ENCODE results near the gene IQGAP1. TPM values are rescaled to one million over a fixed set of nuclear protein-coding genes. Genes with fewer than 3 reads are reported as not detected.
A peak's percentile ranks its signal among the peaks of the same experiment; 100 is the strongest.

IQGAP1 gene
- total and polyA plus RNA-seq, 9 donors, result 61.9 to 107 (median 74.7) TPM

- 89% methylated on average over 4 of the region's 8 CpGs for WGBS (ENCODE audit: insufficient coverage)
Observed at GRCh38 chr15:90478846-90479481, 90.9 kb downstream of the IQGAP1 start.

GRCh38 chr15:90479656-90480055 is 91.6 kb downstream of the IQGAP1 start:
- Histone ChIP-seq H3K4me3 (ENCODE audit: low read length) (no peak overlapping the region), H3K4me1 (ENCODE audit: control insufficient read depth, insufficient read depth, low read length) (no peaks in the 10 kb centered on the region), H3K9me3 (replicated peaks; ENCODE audit: control insufficient read depth, low read depth, low read length) (no peaks in the 10 kb centered on the region), H3K27ac (ENCODE audit: low read length) (no peak overlapping the region), H3K36me3 (ENCODE audit: control insufficient read depth, insufficient read depth, low read length) (peaks cover 71% of the 10 kb centered on the region), H3K27me3 (ENCODE audit: control insufficient read depth, insufficient read depth, low read length) (no peaks in the 10 kb centered on the region)
- 100% methylated on average over 3 of the region's 5 CpGs for WGBS (ENCODE audit: insufficient coverage)
- no peak for DNase-seq

More at GRCh38 chr15:90478846-90479481, 90.9 kb downstream of the IQGAP1 start:
- Histone ChIP-seq H3K9me3 (replicated peaks; ENCODE audit: control insufficient read depth, low read depth, low read length) (no peaks in the 10 kb centered on the region), H3K4me3 (ENCODE audit: low read length) (no peak overlapping the region), H3K36me3 (ENCODE audit: control insufficient read depth, insufficient read depth, low read length) (peaks cover 71% of the 10 kb centered on the region), H3K4me1 (ENCODE audit: control insufficient read depth, insufficient read depth, low read length) (no peaks in the 10 kb centered on the region), H3K27ac (ENCODE audit: low read length) (no peak overlapping the region), H3K27me3 (ENCODE audit: control insufficient read depth, insufficient read depth, low read length) (no peaks in the 10 kb centered on the region)
- DNase-seq, result no peak

DNA sequence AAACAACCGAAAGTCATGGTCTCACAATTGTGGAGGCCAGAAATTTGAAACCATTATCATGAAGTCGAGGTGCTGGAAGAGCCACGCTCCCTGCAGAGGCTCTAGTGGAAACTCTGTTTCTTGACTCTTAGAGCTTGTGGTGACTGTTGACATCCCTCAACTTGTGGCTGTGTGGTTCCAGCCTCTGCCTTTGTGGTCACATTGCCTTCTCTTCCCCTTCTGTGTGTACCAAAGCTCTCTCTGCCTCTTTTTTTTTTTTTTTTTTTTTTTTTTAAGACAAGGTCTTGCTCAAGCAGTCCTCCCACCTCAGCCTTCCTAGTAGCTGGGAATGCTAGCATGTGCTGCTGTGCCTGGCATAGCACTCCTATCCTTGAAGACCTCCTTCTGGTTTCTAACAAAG is 93.0 kb downstream of the IQGAP1 start:
- H3K36me3 ChIP-seq (ENCODE audit: control insufficient read depth, insufficient read depth, low read length), result peaks cover 72% of the 10 kb centered on the region
- DNase-seq, result no peak
- no peaks in the 10 kb centered on the region for H3K4me1 ChIP-seq (ENCODE audit: control insufficient read depth, insufficient read depth, low read length)
- H3K27ac ChIP-seq (ENCODE audit: low read length), result no peak overlapping the region
- WGBS (ENCODE audit: insufficient coverage), result 55% methylated on average over 3 of the region's 3 CpGs
- no peaks in the 10 kb centered on the region for H3K27me3 ChIP-seq (ENCODE audit: control insufficient read depth, insufficient read depth, low read length)
- H3K9me3 ChIP-seq (replicated peaks; ENCODE audit: control insufficient read depth, low read depth, low read length), result no peaks in the 10 kb centered on the region
- no peak overlapping the region for H3K4me3 ChIP-seq (ENCODE audit: low read length)

DNA sequence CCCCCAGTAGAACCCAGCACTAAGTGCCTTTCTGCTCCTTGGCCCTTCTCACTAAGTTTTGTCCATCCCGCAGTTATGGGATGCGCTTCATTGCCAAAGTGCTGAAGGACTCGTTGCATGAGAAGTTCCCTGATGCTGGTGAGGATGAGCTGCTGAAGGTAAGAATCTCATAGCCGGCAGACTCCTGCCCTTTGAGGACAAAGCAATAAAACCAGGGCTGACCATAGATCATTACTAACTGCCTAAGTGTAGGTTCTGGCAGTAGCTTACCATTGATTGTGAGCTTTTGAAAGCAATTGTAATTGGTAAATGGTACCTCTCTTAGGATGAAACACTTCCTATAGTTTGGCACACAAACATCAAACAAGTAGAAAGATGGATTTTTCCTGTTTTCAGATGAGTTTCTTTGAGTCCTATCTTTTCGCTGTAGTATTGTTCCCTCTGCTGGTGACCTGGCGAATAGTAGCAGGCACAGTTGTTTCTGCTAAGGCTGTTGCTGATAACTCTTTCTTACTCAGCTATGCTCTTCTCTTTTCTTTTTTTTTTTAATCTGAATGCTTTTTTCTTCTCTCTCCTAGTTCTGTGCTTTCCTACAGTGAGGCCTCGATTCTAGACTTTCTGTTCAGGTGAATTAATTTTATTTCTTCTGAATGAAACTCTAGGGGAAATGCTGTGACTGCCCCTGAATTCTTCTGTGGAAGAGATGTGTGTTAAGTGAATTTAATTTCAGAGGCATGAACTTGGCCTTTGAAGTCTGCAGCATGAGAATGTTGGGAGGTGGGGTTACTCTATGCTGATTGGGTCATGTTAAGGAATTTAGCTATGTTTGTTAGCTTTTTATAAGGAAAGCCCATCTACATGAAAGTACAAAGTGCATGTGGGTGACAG is 94.3 kb downstream of the IQGAP1 start:
- no peaks in the 10 kb centered on the region for H3K9me3 ChIP-seq (replicated peaks; ENCODE audit: control insufficient read depth, low read depth, low read length)
- no peak overlapping the region for H3K27ac ChIP-seq (ENCODE audit: low read length)
- H3K4me1 ChIP-seq (ENCODE audit: control insufficient read depth, insufficient read depth, low read length), result no peaks in the 10 kb centered on the region
- H3K27me3 ChIP-seq (ENCODE audit: control insufficient read depth, insufficient read depth, low read length), result no peaks in the 10 kb centered on the region
- H3K36me3 ChIP-seq (ENCODE audit: control insufficient read depth, insufficient read depth, low read length), result peaks cover 77% of the 10 kb centered on the region
- peak; percentile 64 for DNase-seq
- H3K4me3 ChIP-seq (ENCODE audit: low read length), result no peak overlapping the region
- WGBS (ENCODE audit: insufficient coverage), result 41% methylated on average over 3 of the region's 7 CpGs

GRCh38 chr15:90483012-90483307 is 94.9 kb downstream of the IQGAP1 start:
- Histone ChIP-seq H3K27me3 (ENCODE audit: control insufficient read depth, insufficient read depth, low read length) (no peaks in the 10 kb centered on the region), H3K4me1 (ENCODE audit: control insufficient read depth, insufficient read depth, low read length) (no peaks in the 10 kb centered on the region), H3K9me3 (replicated peaks; ENCODE audit: control insufficient read depth, low read depth, low read length) (no peaks in the 10 kb centered on the region), H3K4me3 (ENCODE audit: low read length) (no peak overlapping the region), H3K36me3 (ENCODE audit: control insufficient read depth, insufficient read depth, low read length) (peaks cover 75% of the 10 kb centered on the region), H3K27ac (ENCODE audit: low read length) (no peak overlapping the region)
- no peak for DNase-seq
- no CpG with 5 or more reads among the region's 1 CpG for WGBS (ENCODE audit: insufficient coverage)

- Histone ChIP-seq H3K9me3 (replicated peaks; ENCODE audit: control insufficient read depth, low read depth, low read length) (no peaks in the 10 kb centered on the region), H3K4me3 (ENCODE audit: low read length) (no peak overlapping the region), H3K4me1 (ENCODE audit: control insufficient read depth, insufficient read depth, low read length) (no peaks in the 10 kb centered on the region), H3K27ac (ENCODE audit: low read length) (no peak overlapping the region), H3K27me3 (ENCODE audit: control insufficient read depth, insufficient read depth, low read length) (no peaks in the 10 kb centered on the region), H3K36me3 (ENCODE audit: control insufficient read depth, insufficient read depth, low read length) (peaks cover 71% of the 10 kb centered on the region)
- WGBS (ENCODE audit: insufficient coverage), result no CpG with 5 or more reads among the region's 2 CpGs
- DNase-seq, result no peak
Observed at GRCh38 chr15:90483637-90484036, 95.6 kb downstream of the IQGAP1 start.

DNA sequence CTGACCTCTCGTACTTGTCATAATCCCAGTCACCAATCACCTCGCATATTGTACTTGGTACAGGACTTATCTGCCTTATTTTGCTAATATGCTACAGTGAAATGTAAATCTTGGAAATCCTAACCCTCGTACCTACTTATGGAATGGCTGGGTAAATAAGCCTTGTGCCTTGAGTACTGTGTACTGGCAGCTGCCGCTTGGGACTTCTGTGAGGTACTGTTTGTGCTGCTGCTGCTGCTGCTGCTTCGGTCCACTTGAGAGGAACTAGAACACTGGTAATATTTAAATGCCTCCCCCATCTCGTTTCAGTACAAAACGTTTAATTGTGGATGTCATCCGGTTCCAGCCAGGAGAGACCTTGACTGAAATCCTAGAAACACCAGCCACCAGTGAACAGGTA is 99.1 kb downstream of the IQGAP1 start:
- WGBS (ENCODE audit: insufficient coverage), result 100% methylated on average over 2 of the region's 8 CpGs

DNA sequence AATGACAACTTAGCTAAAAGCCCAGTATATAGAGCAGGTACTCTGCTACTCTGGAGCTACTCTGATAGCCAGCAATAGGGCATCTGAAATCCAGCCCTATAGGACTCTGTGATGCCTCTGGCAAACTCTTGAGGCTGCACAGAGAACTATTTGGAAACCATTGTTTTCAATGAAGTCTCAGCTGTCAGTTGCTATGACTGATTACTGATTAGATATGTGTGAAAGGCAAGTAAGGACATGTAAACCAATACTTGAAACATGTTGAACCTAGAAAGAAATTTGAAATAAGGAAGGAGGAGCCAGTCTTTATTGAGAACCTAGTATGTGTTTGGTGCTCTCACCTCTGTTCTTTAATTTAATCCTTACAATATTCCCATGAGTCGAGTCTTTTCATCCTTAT is 101.5 kb downstream of the IQGAP1 start:
- Histone ChIP-seq H3K27ac (ENCODE audit: low read length) (no peak overlapping the region), H3K27me3 (ENCODE audit: control insufficient read depth, insufficient read depth, low read length) (no peaks in the 10 kb centered on the region), H3K9me3 (replicated peaks; ENCODE audit: control insufficient read depth, low read depth, low read length) (no peaks in the 10 kb centered on the region), H3K36me3 (ENCODE audit: control insufficient read depth, insufficient read depth, low read length) (peaks cover 74% of the 10 kb centered on the region), H3K4me1 (ENCODE audit: control insufficient read depth, insufficient read depth, low read length) (no peaks in the 10 kb centered on the region), H3K4me3 (ENCODE audit: low read length) (no peak overlapping the region)
- no CpG with 5 or more reads among the region's 1 CpG for WGBS (ENCODE audit: insufficient coverage)
- no peak for DNase-seq

More for the DNA sequence above, 99.1 kb downstream of the IQGAP1 start:
- H3K27ac ChIP-seq (ENCODE audit: low read length), result no peak overlapping the region
- peaks cover 71% of the 10 kb centered on the region for H3K36me3 ChIP-seq (ENCODE audit: control insufficient read depth, insufficient read depth, low read length)
- no peaks in the 10 kb centered on the region for H3K27me3 ChIP-seq (ENCODE audit: control insufficient read depth, insufficient read depth, low read length)
- no peaks in the 10 kb centered on the region for H3K4me1 ChIP-seq (ENCODE audit: control insufficient read depth, insufficient read depth, low read length)
- no peaks in the 10 kb centered on the region for H3K9me3 ChIP-seq (replicated peaks; ENCODE audit: control insufficient read depth, low read depth, low read length)
- no peak overlapping the region for H3K4me3 ChIP-seq (ENCODE audit: low read length)
- no peak for DNase-seq

GRCh38 chr15:90489944-90490343 is 101.9 kb downstream of the IQGAP1 start:
- WGBS (ENCODE audit: insufficient coverage), result 86% methylated on average over 1 of the region's 2 CpGs
- H3K36me3 ChIP-seq (ENCODE audit: control insufficient read depth, insufficient read depth, low read length), result peaks cover 70% of the 10 kb centered on the region
- H3K27me3 ChIP-seq (ENCODE audit: control insufficient read depth, insufficient read depth, low read length), result no peaks in the 10 kb centered on the region
- no peaks in the 10 kb centered on the region for H3K4me1 ChIP-seq (ENCODE audit: control insufficient read depth, insufficient read depth, low read length)
- no peak for DNase-seq
- H3K9me3 ChIP-seq (replicated peaks; ENCODE audit: control insufficient read depth, low read depth, low read length), result no peaks in the 10 kb centered on the region
- no peak overlapping the region for H3K4me3 ChIP-seq (ENCODE audit: low read length)
- no peak overlapping the region for H3K27ac ChIP-seq (ENCODE audit: low read length)

GRCh38 chr15:90493647-90494046 is 105.6 kb downstream of the IQGAP1 start:
- no peak overlapping the region for H3K4me3 ChIP-seq (ENCODE audit: low read length)
- peaks cover 64% of the 10 kb centered on the region for H3K36me3 ChIP-seq (ENCODE audit: control insufficient read depth, insufficient read depth, low read length)
- DNase-seq, result no peak

More at GRCh38 chr15:90493647-90494046, 105.6 kb downstream of the IQGAP1 start:
- Histone ChIP-seq H3K27ac (ENCODE audit: low read length) (no peak overlapping the region), H3K4me1 (ENCODE audit: control insufficient read depth, insufficient read depth, low read length) (no peaks in the 10 kb centered on the region), H3K9me3 (replicated peaks; ENCODE audit: control insufficient read depth, low read depth, low read length) (no peaks in the 10 kb centered on the region), H3K27me3 (ENCODE audit: control insufficient read depth, insufficient read depth, low read length) (no peaks in the 10 kb centered on the region)
